Stimulated activated CD8-positive, alpha-beta memory T cell treated with anti-CD3 and anti-CD28 coated beads, Interleukin-7, amount 100 ng/mL, for 1 hour (primary cell): ENCODE results near the gene E2F4.

Experiments
- DNase-seq, 2 donors: peaks; one replicate each; pipeline ENCODE4 v3.0.0-alpha.2; 2020; ENCODE audit warnings: low read depth in 2 of 2

Gene E2F4

GRCh38 chr16:67190448-67191399, 1.2 kb upstream of the E2F4 start:
- no peak for DNase-seq

GRCh38 chr16:67191411-67191994, 452 bp upstream of the E2F4 start:
- DNase-seq, result no peak

- no peak for DNase-seq
These were observed 916 bp downstream of the E2F4 start for GRCh38 chr16:67192781-67193361.

GRCh38 chr16:67193536-67193935, 1.6 kb downstream of the E2F4 start:
- no peak for DNase-seq

GRCh38 chr16:67194260-67194659, 2.3 kb downstream of the E2F4 start:
- no peak for DNase-seq

GRCh38 chr16:67195676-67196075, 3.7 kb downstream of the E2F4 start:
- no peak for DNase-seq

GRCh38 chr16:67196881-67197280, 4.9 kb downstream of the E2F4 start:
- no peak for DNase-seq

- DNase-seq, result no peak
These were observed 5.7 kb downstream of the E2F4 start for GRCh38 chr16:67197704-67198103.

GRCh38 chr16:67198238-67198734, 6.3 kb downstream of the E2F4 start:
- DNase-seq, result no peak

- no peak for DNase-seq
These were observed 7.3 kb downstream of the E2F4 start, which contains the start of gene ELMO3 for GRCh38 chr16:67199011-67199807. Gene ELMO3 (plus strand): TSS chr16:67199131. CDS start chr16:67199327, 196 bp downstream.

- no peak for DNase-seq
These were observed 7.8 kb downstream of the E2F4 start for GRCh38 chr16:67199808-67200198.

GRCh38 chr16:67200491-67200890, 8.5 kb downstream of the E2F4 start:
- DNase-seq, result no peak

- DNase-seq, result no peak
These were observed 9.7 kb downstream of the E2F4 start for GRCh38 chr16:67201411-67202345.

GRCh38 chr16:67202426-67202825, 10.5 kb downstream of the E2F4 start:
- no peak for DNase-seq

GRCh38 chr16:67202956-67203493, 11.1 kb downstream of the E2F4 start:
- DNase-seq, result no peak

GRCh38 chr16:67204076-67204475, 12.1 kb downstream of the E2F4 start:
- no peak for DNase-seq

- no peak for DNase-seq
These were observed 14.3 kb downstream of the E2F4 start for GRCh38 chr16:67206129-67206837.

GRCh38 chr16:67206838-67207248, 14.9 kb downstream of the E2F4 start:
- DNase-seq, result no peak

GRCh38 chr16:67207249-67208091, 15.5 kb downstream of the E2F4 start:
- DNase-seq, result no peak
